Panc1 (cell line): ENCODE results near the gene ZSCAN10. TPM values are rescaled to one million over a fixed set of nuclear protein-coding genes. Genes with fewer than 3 reads are reported as not detected.
"Not testable (repeated sequence)": the region's sequence is repeated elsewhere in the genome, so short reads cannot be mapped to it uniquely, and the experiment has no call there.

ENCODE experiments used
- ATAC-seq: fragments of 200-7000 bp; cut with Tn5 transposase; 2 replicates; pipeline ENCODE4 v1.9.1; 2020; ENCODE audit warnings: mild to moderate bottlenecking, moderate library complexity
- BruUV-seq: library from RNA; stranded (reverse); fragments of 400-500 nt; replicated peaks from 2 replicates; lab custom pipeline; 2021; lab: Mats Ljungman, UMichigan
- CTCF ChIA-PET: fragments of 300-600 bp; sonication (Branson Sonifier 250); formaldehyde crosslinking; loops from one replicate; lab custom pipeline; 2022; ENCODE audit warnings: antibody characterized with exemption; lab: Charles Lee
- POLR2A ChIA-PET: fragments of 300-600 bp; sonication (Branson Sonifier 250); formaldehyde crosslinking; loops from one replicate; lab custom pipeline; 2022; ENCODE audit warnings: antibody characterized with exemption; lab: Charles Lee
- DNase-seq: peaks from one replicate; pipeline ENCODE4 v3.0.0-alpha.2; 2010; ENCODE audit warnings: low read depth, low spot score
- H3K27ac ChIP-seq: 2 replicates; pipeline ENCODE4 v1.5.1; 2011; ENCODE audit warnings: mild to moderate bottlenecking, low read length, inconsistent platforms
- H3K27me3 ChIP-seq: fragments of 200-500 bp; sonication (Bioruptor generic); 2 replicates; pipeline ENCODE4 v1.6.0; 2014; ENCODE audit warnings: low read length, inconsistent platforms; ENCODE audit not compliant: control insufficient read depth, insufficient read depth
- H3K36me3 ChIP-seq: fragments of 200-500 bp; sonication (Bioruptor generic); 2 replicates; pipeline ENCODE4 v1.5.1; 2014; ENCODE audit warnings: inconsistent platforms, mild to moderate bottlenecking, low read length, moderate library complexity; ENCODE audit not compliant: control insufficient read depth, insufficient read depth
- H3K4me1 ChIP-seq: 2 replicates; pipeline ENCODE4 v1.5.1; 2011; ENCODE audit warnings: inconsistent platforms, mild to moderate bottlenecking, low read length, moderate library complexity; ENCODE audit not compliant: control insufficient read depth, insufficient read depth
- H3K4me3 ChIP-seq, 2 experiments: 2 replicates each; pipeline ENCODE4 v1.5.1; 2011 to 2012; ENCODE audit warnings: low read depth in 2 of 2, low read length in 2 of 2, mild to moderate bottlenecking in 2 of 2, inconsistent platforms in 1 of 2, moderate library complexity in 1 of 2
- H3K9me3 ChIP-seq: fragments of 200-500 bp; sonication (Bioruptor generic); 2 replicates; pipeline ENCODE4 v1.5.1; 2014; ENCODE audit warnings: low read depth, mild to moderate bottlenecking, inconsistent platforms, low read length, moderate library complexity; ENCODE audit not compliant: control insufficient read depth, insufficient read depth
- CTCF ChIP-seq: fragments of 450-650 bp; IDR thresholded peaks from 2 replicates; pipeline ENCODE4 v1.5.1; 2017; ENCODE audit warnings: mild to moderate bottlenecking
- POLR2AphosphoS5 ChIP-seq: IDR thresholded peaks from 2 replicates; pipeline ENCODE4 v1.6.1; 2012; ENCODE audit warnings: mild to moderate bottlenecking, low read depth, low read length, moderate library complexity
- REST ChIP-seq, 2 experiments: IDR thresholded peaks; 2 replicates each; pipeline ENCODE4 v1.6.1; 2011 to 2012; ENCODE audit warnings: low read depth in 2 of 2, control low read depth in 1 of 2, low read length in 1 of 2, mild to moderate bottlenecking in 1 of 2, moderate library complexity in 1 of 2; ENCODE audit not compliant: insufficient read depth in 1 of 2
- SIN3A ChIP-seq: IDR thresholded peaks from 2 replicates; pipeline ENCODE4 v1.6.1; 2012; ENCODE audit warnings: low read depth, mild to moderate bottlenecking, low read length, moderate library complexity, borderline replicate concordance; ENCODE audit not compliant: insufficient read depth
- TCF7L2 ChIP-seq: IDR thresholded peaks from 2 replicates; pipeline ENCODE4 v1.6.1; 2011; ENCODE audit warnings: mild to moderate bottlenecking, low read depth, low read length, inconsistent platforms
- in situ Hi-C: cut with HindIII; loops from 2 replicates; pipeline ENCODE4 v1.10.0; 2016; ENCODE audit warnings: low sequenced_read_pairs, low pct_unique_long_range_greater_than_20kb
- intact Hi-C: fragments of 100-400 bp; cut with micrococcal nuclease; formaldehyde crosslinking; loops from one replicate; pipeline ENCODE4 v1.10.0; 2022; ENCODE audit not compliant: unreplicated experiment
- total RNA-seq: library from RNA; stranded (reverse); gene quantifications from one replicate; pipeline ENCODE4 v1.2.1, GENCODE V29; 2021; ENCODE audit not compliant: unreplicated experiment

ZSCAN10 gene
- total RNA-seq, 1 experiment from 2014 or later: 0.21 TPM

DNA sequence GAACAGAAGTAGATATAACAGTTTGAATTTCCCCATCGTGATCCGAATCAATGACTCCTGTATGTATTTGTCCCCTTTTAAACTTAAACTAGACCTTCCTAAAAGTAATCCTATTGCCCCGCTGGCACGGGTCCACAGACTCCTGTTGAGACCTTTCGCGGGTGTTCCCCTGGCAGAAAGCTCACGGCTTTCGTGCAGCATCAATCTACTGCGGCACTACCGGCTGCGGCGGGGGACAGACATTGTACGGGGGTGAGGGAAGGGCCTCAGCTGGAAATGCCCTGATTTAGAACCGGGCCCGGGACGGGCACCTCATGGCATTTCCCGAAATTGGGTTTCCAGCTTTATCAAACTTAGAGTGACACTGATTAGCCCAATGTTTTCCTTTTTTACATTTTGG is 19.1 kb downstream of the ZSCAN10 start:
- Histone ChIP-seq H3K9me3 (no peaks in the 10 kb centered on the region), H3K27ac (no peak overlapping the region), H3K27me3 (no peaks in the 10 kb centered on the region), H3K36me3 (no peaks in the 10 kb centered on the region), H3K4me3 (no peak overlapping the region), H3K4me1 (no peaks in the 10 kb centered on the region)
- ATAC-seq (no peak), DNase-seq (no peak)
- BruUV-seq: no TSS peak
- TF ChIP-seq TCF7L2: no peak
- no peak for TF ChIP-seq POLR2AphosphoS5
- TF ChIP-seq CTCF: no peak
- no peak for TF ChIP-seq REST (IDR thresholded peaks at IDR 0.05; ENCODE audit: insufficient read depth in 1 of 2, low read depth in 2 of 2, low read length in 1 of 2)
- no peak for TF ChIP-seq SIN3A
- ChIA-PET POLR2A (no interaction called here), CTCF (no interaction called here)
- in situ Hi-C loops: no loop called here
- intact Hi-C loops: no loop called here

GRCh38 chr16:3076577-3076976 is 22.5 kb downstream of the ZSCAN10 start:
- TF ChIP-seq POLR2AphosphoS5 (no peak), TCF7L2 (no peak), REST (IDR thresholded peaks at IDR 0.05; ENCODE audit: insufficient read depth in 1 of 2, low read depth in 2 of 2, low read length in 1 of 2) (no peak), SIN3A (no peak), CTCF (no peak)
- DNase-seq (no peak), ATAC-seq (no peak)
- ChIA-PET POLR2A (no interaction called here), CTCF (no interaction called here)
- Histone ChIP-seq H3K9me3 (no peaks in the 10 kb centered on the region), H3K4me3 (no peak overlapping the region), H3K27me3 (no peaks in the 10 kb centered on the region), H3K4me1 (no peaks in the 10 kb centered on the region), H3K27ac (no peak overlapping the region), H3K36me3 (no peaks in the 10 kb centered on the region)
- BruUV-seq: no TSS peak
- intact Hi-C loops: no loop called here
- in situ Hi-C loops: no loop called here

DNA sequence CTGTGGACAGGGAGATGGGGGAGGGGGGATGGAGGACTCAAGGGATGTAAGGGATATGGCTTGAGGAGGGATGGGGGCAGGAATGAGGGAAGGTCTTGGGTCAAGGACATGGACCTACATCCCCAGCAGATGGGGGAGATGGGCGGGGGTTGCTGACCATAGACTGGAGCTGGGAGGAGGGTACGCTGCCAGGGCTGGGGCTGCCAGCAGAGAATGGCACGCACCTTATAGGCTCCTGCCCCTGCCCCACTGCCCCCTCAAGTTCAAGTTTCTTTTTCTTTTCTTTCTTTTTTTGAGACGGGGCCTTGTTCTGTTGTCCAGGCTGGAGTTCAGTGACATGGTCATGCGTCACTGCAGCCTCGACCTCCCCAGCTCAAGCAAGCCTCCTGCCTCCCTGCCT is 23.1 kb downstream of the ZSCAN10 start:
- H3K4me3 ChIP-seq, in situ Hi-C loops, intact Hi-C loops, H3K4me1 ChIP-seq, H3K27me3 ChIP-seq, DNase-seq, ATAC-seq, BruUV-seq, H3K9me3 ChIP-seq, CTCF ChIA-PET, H3K27ac ChIP-seq, H3K36me3 ChIP-seq: not testable (repeated sequence)
- POLR2A ChIA-PET: interaction anchor here (0.6 kb wide), 1 partner anchor 85 kb away, joined by 13 read pairs; no protein-coding TSS in a partner anchor
